Eye (tissue), 1 donor: ENCODE data around the gene RAPSN.

Experiments used
- DNase-seq: peaks from one replicate; pipeline ENCODE4 v3.0.0-alpha.2; 2015

The RAPSN gene

DNA sequence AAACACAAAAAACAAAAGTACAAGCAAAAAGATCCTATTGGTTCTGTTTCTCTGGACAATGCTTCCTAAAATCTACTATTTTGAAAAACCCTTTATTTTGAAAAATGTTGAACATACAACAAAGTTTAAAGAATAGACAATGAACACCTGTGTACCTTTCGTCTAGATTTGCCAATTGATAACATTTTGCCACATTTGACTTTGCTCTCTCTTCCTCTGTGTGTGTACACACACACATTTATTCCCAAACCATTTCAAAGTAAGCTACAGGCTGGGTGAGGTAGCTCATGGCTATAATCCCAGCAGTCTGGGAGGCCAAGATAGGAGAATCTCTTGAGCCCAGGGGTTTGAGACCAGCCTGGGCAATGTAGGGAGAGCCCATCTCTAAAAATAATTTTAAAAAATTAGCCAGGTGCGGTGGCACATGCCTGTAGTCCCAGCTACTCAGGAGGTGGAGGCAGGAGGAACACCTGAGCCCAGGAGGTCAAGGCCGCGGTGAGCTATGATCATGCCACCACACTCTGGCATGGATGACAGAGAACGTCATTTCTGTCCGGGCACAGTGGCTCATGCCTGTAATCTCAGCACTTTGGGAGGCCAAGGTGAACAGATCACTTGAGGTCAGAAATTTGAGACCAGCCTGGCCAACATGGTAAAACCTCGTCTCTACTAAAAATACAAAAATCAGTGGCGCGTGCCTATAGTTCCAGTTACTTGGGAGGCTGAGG lies 17.4 kb downstream of the RAPSN start:
- DNase-seq, result no peak

- DNase-seq, result no peak
Observed at GRCh38 chr11:47430524-47430923, 18.4 kb downstream of the RAPSN start.

DNA sequence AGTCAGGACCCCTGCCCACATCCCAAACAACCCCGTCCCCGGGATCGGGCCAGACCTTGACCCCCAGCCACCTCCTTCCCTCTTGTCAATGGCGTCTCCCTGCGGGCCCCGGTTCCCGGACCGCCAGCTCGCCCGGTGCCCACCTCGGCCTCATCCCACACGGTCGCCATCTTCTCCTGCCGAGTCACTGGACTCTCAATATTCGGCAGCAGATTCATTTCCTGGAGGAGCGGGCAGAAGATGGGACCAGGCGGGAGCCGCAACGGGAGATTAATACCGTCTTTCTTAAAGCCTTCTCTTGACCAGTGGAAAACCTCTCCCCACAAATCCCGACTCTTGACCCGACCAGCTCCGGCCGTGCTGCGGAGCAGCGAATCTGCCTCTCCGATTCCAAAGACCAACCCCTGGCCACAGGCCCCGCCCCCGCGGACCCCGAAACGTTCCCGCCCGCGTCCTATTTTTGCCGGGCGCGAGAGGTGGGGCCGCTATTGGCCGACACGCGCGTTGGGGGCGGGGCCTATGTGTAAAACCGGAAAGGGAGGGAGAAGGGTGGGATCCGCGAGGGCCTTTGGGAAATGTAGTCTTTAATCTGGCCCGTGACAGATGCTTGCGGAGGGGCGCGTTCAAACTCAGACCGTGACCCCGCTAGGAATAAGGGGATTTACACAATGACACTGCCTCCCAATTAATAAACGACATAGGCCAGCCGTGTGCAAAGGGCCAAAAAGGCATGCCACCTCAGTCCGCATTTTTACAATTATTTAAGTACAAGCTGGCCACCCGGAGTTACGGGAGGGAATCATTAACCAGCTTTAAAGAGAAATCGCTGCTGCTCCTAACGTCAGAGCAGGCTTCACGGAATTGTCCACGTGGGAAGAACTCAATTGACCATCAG lies 22.6 kb downstream of the RAPSN start, which contains the start of gene PSMC3:
Gene PSMC3 (minus strand): TSS at position 378 of the 895 bp plus-strand sequence. CDS start 160 bp downstream, at position 218.
- peak; percentile 99 for DNase-seq

DNA sequence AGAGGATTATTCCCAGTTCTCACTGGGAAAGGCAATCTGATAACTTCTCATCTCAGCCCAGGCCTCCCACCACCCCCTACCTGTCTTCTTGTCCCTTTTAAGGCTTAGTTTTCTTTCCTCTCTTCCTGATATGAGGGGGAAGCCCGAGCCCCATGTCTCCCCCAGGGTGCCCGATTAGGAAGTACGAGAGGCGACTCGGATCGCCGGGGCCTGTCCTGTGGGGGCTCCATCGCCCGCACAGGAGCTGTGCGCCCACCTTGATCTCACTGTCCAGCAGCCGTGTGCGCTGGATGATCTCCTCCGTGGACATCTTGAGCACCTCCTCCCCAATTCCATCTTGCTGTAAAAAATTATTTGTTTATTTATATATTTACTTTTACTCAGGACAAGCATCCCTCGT lies 23.3 kb downstream of the RAPSN start:
- DNase-seq, result no peak

- DNase-seq, result no peak
Observed at GRCh38 chr11:47418454-47419259, 30.3 kb downstream of the RAPSN start.

GRCh38 chr11:47417712-47418111 lies 31.2 kb downstream of the RAPSN start:
- no peak for DNase-seq

DNA sequence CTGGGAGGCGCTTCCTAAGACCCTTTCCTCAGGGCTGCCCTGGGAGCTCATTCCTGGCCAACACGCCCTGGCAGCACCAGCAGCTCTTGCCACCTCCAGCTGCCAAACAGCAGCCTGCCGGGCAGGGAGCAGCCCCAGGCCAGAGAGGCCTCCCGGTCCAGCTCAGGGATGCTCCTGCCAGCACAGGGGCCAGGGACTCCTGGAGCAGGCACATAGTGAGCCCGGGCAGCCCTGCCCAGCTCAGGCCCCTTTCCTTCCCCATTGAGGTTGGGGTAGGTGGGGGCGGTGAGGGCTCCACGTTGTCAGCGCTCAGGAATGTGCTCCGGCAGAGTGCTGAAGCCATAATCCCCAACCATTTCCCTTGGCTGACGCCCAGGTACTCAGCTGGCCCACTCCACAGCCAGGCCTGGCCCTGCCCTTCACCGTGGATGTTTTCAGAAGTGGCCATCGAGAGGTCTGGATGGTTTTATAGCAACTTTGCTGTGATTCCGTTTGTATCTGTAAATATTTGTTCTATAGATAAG lies 32.9 kb downstream of the RAPSN start:
- peak; percentile 82 for DNase-seq

DNA sequence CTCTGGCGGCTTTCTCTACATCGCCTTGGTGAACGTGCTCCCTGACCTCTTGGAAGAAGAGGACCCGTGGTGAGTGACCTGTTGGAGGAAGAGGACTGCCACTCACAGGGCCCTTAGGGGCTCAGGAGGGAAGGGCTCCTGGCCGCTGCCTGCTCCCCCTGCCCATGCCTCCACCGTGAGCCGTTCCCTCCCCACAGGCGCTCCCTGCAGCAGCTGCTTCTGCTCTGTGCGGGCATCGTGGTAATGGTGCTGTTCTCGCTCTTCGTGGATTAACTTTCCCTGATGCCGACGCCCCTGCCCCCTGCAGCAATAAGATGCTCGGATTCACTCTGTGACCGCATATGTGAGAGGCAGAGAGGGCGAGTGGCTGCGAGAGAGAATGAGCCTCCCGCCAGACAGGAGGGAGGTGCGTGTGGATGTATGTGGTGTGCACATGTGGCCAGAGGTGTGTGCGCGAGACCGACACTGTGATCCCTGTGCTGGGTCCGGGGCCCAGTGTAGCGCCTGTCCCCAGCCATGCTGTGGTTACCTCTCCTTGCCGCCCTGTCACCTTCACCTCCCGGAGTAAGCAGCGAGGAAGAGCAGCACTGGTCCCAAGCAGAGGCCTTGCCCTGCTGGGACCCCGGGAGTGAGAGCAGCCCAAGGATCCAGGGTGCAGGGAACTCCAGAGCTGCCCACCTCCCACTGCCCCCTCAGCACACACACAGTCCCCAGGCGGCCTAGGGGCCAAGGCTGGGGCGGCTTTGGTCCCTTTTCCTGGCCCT lies 33.7 kb downstream of the RAPSN start:
- no peak for DNase-seq

DNA sequence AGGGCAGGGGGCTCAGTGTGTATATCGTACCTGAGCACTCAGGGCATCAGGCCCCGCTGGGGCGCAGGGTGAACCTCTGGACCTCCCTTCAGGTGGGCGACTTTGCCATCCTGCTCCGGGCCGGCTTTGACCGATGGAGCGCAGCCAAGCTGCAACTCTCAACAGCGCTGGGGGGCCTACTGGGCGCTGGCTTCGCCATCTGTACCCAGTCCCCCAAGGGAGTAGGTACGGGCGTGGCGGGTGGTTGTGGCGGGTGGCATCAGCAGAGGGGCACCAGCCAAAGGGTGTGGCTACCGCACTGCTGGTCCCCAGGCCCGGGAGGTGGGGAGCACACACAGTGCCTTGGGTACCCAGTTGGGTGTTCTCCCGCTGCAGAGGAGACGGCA lies 34.3 kb downstream of the RAPSN start:
- no peak for DNase-seq

GRCh38 chr11:47413908-47414684 lies 34.8 kb downstream of the RAPSN start:
- no peak for DNase-seq

DNA sequence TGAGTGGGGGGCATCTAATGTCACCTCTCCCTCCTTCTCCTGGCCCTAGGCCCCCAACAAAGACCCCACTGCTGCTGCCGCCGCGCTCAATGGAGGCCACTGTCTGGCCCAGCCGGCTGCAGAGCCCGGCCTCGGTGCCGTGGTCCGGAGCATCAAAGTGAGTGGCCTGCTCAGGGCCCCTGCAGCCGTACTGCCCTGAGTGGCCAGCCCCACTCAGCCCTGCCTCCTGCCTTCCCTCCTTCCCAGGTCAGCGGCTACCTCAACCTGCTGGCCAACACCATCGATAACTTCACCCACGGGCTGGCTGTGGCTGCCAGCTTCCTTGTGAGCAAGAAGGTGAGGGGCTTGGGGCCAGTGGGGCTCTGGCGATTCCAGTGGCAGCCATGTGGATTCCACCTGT lies 35.6 kb downstream of the RAPSN start:
- no peak for DNase-seq

DNA sequence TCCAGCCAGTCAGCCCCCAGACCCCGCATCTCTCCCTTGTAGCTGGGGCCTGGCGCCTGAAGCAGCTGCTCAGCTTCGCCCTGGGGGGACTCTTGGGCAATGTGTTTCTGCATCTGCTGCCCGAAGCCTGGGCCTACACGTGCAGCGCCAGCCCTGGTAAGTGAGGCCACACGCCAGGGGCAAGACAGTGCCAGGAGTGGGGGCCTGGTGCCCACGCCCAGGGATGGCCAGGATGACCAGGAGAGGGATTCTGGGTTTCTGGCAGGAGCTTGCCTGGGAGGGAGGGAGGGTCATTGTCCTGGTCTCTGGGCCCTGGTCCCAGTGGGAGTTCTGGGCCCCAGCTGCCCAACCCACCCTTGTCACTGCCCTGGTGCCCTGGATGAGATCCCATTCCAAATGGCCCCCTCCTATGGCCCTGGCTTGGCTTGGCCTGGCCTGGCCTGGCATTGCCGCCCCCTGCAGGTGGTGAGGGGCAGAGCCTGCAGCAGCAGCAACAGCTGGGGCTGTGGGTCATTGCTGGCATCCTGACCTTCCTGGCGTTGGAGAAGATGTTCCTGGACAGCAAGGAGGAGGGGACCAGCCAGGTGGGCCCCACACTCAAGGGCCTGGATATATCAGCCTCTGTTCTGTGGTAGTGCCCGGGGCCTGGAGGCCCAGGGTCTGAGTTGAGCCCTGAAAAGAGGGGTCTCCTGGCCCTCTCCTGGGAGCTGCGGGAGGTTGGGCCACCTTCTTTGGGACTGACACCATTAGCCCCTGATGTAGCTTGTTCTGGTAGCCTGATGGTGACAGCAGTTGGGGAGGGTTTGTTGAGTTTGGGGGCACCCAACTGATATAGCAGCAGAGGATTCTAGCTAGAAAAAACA lies 36.8 kb downstream of the RAPSN start:
- no peak for DNase-seq

GRCh38 chr11:47410370-47411264 lies 38.3 kb downstream of the RAPSN start:
- DNase-seq, result no peak

- no peak for DNase-seq
Observed at GRCh38 chr11:47409440-47410369, 39.2 kb downstream of the RAPSN start.

- peak; percentile 71 for DNase-seq
Observed at GRCh38 chr11:47408598-47409439, 40.1 kb downstream of the RAPSN start.

GRCh38 chr11:47407746-47408590 lies 41.0 kb downstream of the RAPSN start, which contains the start of gene SLC39A13:
Gene SLC39A13 (plus strand): TSS chr11:47408590. CDS start chr11:47410095, 1,505 bp downstream.
- DNase-seq, result peak; percentile 98
